Activated CD4-positive, alpha-beta T cell treated with anti-CD3 and anti-CD28 coated beads, Interleukin-2, amount 10 ng/mL, durations not matched to agents 24 days and 14 days (primary cell): ENCODE measurements around the gene MALAT1. TPM values are rescaled to one million over a fixed set of nuclear protein-coding genes. Genes with fewer than 3 reads are reported as not detected.

ENCODE experiments used
- DNase-seq: peaks from one replicate; pipeline ENCODE4 v3.0.0; 2022
- H3K27ac Mint-ChIP-seq: one replicate; pipeline ENCODE4 v1.8.0; 2022; ENCODE audit warnings: mild to moderate bottlenecking, mixed read lengths
- H3K27me3 Mint-ChIP-seq: one replicate; pipeline ENCODE4 v1.8.0; 2022; ENCODE audit warnings: mixed read lengths
- H3K36me3 Mint-ChIP-seq: one replicate; pipeline ENCODE4 v1.8.0; 2022; ENCODE audit warnings: low read depth, mild to moderate bottlenecking, mixed read lengths
- H3K4me1 Mint-ChIP-seq: one replicate; pipeline ENCODE4 v1.8.0; 2021; ENCODE audit warnings: mixed read lengths
- H3K4me3 Mint-ChIP-seq: one replicate; pipeline ENCODE4 v1.8.0; 2022; ENCODE audit warnings: mild to moderate bottlenecking, moderate library complexity, mixed read lengths
- H3K9me3 Mint-ChIP-seq: one replicate; pipeline ENCODE4 v1.8.0; 2021; ENCODE audit warnings: mixed read lengths
- intact Hi-C: fragments of 100-400 bp; cut with micrococcal nuclease; formaldehyde crosslinking; loops from one replicate; pipeline ENCODE4 v1.15.1; 2023
- total RNA-seq: library from RNA; stranded (reverse); gene quantifications from 2 replicates; pipeline ENCODE4 v1.2.3, GENCODE V29; 2022

The MALAT1 gene
- total RNA-seq, 1 donor from 2014 or later = 5,435 TPM

- peak overlapping the region; percentile 85 for H3K27ac Mint-ChIP-seq
- H3K36me3 Mint-ChIP-seq = peaks cover 27% of the 10 kb centered on the region
- H3K27me3 Mint-ChIP-seq = no peaks in the 10 kb centered on the region
- no peaks in the 10 kb centered on the region for H3K9me3 Mint-ChIP-seq
- peaks cover 13% of the 10 kb centered on the region for H3K4me1 Mint-ChIP-seq
- H3K4me3 Mint-ChIP-seq = peak overlapping the region; percentile 85
- intact Hi-C loops = loop anchor here (1.0 to 2.0 kb wide), 6 partner anchors 16 to 75 kb away; partner anchors contain the start of genes LTBP3, MAP3K11, PCNX3 and ZNRD2
- DNase-seq = no peak
Observed at GRCh38 chr11:65539744-65540289, 41.0 kb downstream of the MALAT1 start.

GRCh38 chr11:65540290-65541092 is 41.6 kb downstream of the MALAT1 start:
- H3K27ac Mint-ChIP-seq = peak overlapping the region; percentile 85
- H3K9me3 Mint-ChIP-seq = no peaks in the 10 kb centered on the region
- intact Hi-C loops = loop anchor here (1.0 to 2.0 kb wide), 6 partner anchors 16 to 74 kb away; partner anchors contain the start of genes LTBP3, MAP3K11, PCNX3 and ZNRD2
- H3K27me3 Mint-ChIP-seq = no peaks in the 10 kb centered on the region
- peaks cover 17% of the 10 kb centered on the region for H3K4me1 Mint-ChIP-seq
- DNase-seq = peak; percentile 96
- H3K36me3 Mint-ChIP-seq = peaks cover 28% of the 10 kb centered on the region
- H3K4me3 Mint-ChIP-seq = peak overlapping the region; percentile 85

- intact Hi-C loops = loop anchor here (2.0 kb wide), 1 partner anchor 73 kb away; the partner anchor contains the start of genes MAP3K11 and PCNX3
- Mint-ChIP-seq H3K36me3 (peaks cover 34% of the 10 kb centered on the region), H3K4me3 (peak overlapping the region; percentile 85), H3K9me3 (no peaks in the 10 kb centered on the region), H3K4me1 (peaks cover 24% of the 10 kb centered on the region), H3K27me3 (no peaks in the 10 kb centered on the region), H3K27ac (peak overlapping the region; percentile 82)
- DNase-seq = no peak
Observed at GRCh38 chr11:65541093-65541982, 42.5 kb downstream of the MALAT1 start.

GRCh38 chr11:65542738-65543390 is 44.0 kb downstream of the MALAT1 start:
- no peaks in the 10 kb centered on the region for H3K9me3 Mint-ChIP-seq
- no peak overlapping the region for H3K4me3 Mint-ChIP-seq
- H3K27me3 Mint-ChIP-seq = no peaks in the 10 kb centered on the region
- H3K36me3 Mint-ChIP-seq = peaks cover 29% of the 10 kb centered on the region
- H3K27ac Mint-ChIP-seq = peak overlapping the region; percentile 30
- peaks cover 32% of the 10 kb centered on the region for H3K4me1 Mint-ChIP-seq
- intact Hi-C loops = no loop called here
- no peak for DNase-seq

- H3K4me1 Mint-ChIP-seq = peaks cover 42% of the 10 kb centered on the region
Observed at GRCh38 chr11:65545853-65546216, 47.0 kb downstream of the MALAT1 start.

GRCh38 chr11:65546217-65546958 is 47.5 kb downstream of the MALAT1 start:
- peaks cover 40% of the 10 kb centered on the region for H3K4me1 Mint-ChIP-seq
- H3K27me3 Mint-ChIP-seq = no peaks in the 10 kb centered on the region
- H3K27ac Mint-ChIP-seq = peak overlapping the region; percentile 83
- H3K9me3 Mint-ChIP-seq = no peaks in the 10 kb centered on the region
- peak overlapping the region; percentile 79 for H3K4me3 Mint-ChIP-seq
- intact Hi-C loops = loop anchor here (1.0 kb wide), 2 partner anchors 11 to 24 kb away; partner anchors contain the start of gene ZNRD2
- peak; percentile 100 for DNase-seq
- peaks cover 49% of the 10 kb centered on the region for H3K36me3 Mint-ChIP-seq

More at GRCh38 chr11:65545853-65546216, 47.0 kb downstream of the MALAT1 start:
- H3K9me3 Mint-ChIP-seq = no peaks in the 10 kb centered on the region
- no peaks in the 10 kb centered on the region for H3K27me3 Mint-ChIP-seq
- H3K4me3 Mint-ChIP-seq = peak overlapping the region; percentile 79
- intact Hi-C loops = loop anchor here (1.0 kb wide), 2 partner anchors 11 to 24 kb away; partner anchors contain the start of gene ZNRD2
- peaks cover 43% of the 10 kb centered on the region for H3K36me3 Mint-ChIP-seq
- peak overlapping the region; percentile 63 for H3K27ac Mint-ChIP-seq
- DNase-seq = no peak

- Mint-ChIP-seq H3K4me3 (peak overlapping the region; percentile 60), H3K4me1 (peaks cover 47% of the 10 kb centered on the region), H3K36me3 (peaks cover 56% of the 10 kb centered on the region), H3K9me3 (no peaks in the 10 kb centered on the region), H3K27ac (peak overlapping the region; percentile 44), H3K27me3 (no peaks in the 10 kb centered on the region)
- intact Hi-C loops = no loop called here
- DNase-seq = peak; percentile 74
Observed at GRCh38 chr11:65547446-65548125, 48.7 kb downstream of the MALAT1 start.

- H3K36me3 Mint-ChIP-seq = peaks cover 53% of the 10 kb centered on the region
- H3K4me3 Mint-ChIP-seq = peak overlapping the region; percentile 60
- no peak for DNase-seq
- no peaks in the 10 kb centered on the region for H3K27me3 Mint-ChIP-seq
- H3K27ac Mint-ChIP-seq = peak overlapping the region; percentile 44
- H3K4me1 Mint-ChIP-seq = peaks cover 49% of the 10 kb centered on the region
- intact Hi-C loops = no loop called here
- H3K9me3 Mint-ChIP-seq = no peaks in the 10 kb centered on the region
Observed at GRCh38 chr11:65548395-65548794, 49.5 kb downstream of the MALAT1 start.

GRCh38 chr11:65549096-65549495 is 50.3 kb downstream of the MALAT1 start:
- Mint-ChIP-seq H3K27ac (no peak overlapping the region), H3K27me3 (no peaks in the 10 kb centered on the region), H3K36me3 (peaks cover 49% of the 10 kb centered on the region), H3K4me1 (peaks cover 49% of the 10 kb centered on the region), H3K4me3 (no peak overlapping the region), H3K9me3 (no peaks in the 10 kb centered on the region)
- intact Hi-C loops = no loop called here
- DNase-seq = no peak

GRCh38 chr11:65551572-65552387 is 52.9 kb downstream of the MALAT1 start:
- Mint-ChIP-seq H3K4me3 (peak overlapping the region; percentile 16), H3K27me3 (no peaks in the 10 kb centered on the region), H3K9me3 (no peaks in the 10 kb centered on the region), H3K27ac (peak overlapping the region; percentile 48), H3K4me1 (peaks cover 59% of the 10 kb centered on the region), H3K36me3 (peaks cover 38% of the 10 kb centered on the region)
- peak; percentile 89 for DNase-seq
- intact Hi-C loops = loop anchor here (2.0 kb wide), 1 partner anchor 17 kb away; no protein-coding TSS in a partner anchor

GRCh38 chr11:65552388-65552951 is 53.6 kb downstream of the MALAT1 start:
- intact Hi-C loops = loop anchor here (2.0 kb wide), 1 partner anchor 16 kb away; no protein-coding TSS in a partner anchor
- Mint-ChIP-seq H3K9me3 (no peaks in the 10 kb centered on the region), H3K36me3 (peaks cover 38% of the 10 kb centered on the region), H3K27ac (peak overlapping the region; percentile 4), H3K4me1 (peaks cover 62% of the 10 kb centered on the region), H3K4me3 (peak overlapping the region; percentile 16), H3K27me3 (no peaks in the 10 kb centered on the region)
- no peak for DNase-seq
